Measurements from ENCODE around the gene TRPV3. TPM values are rescaled to one million over a fixed set of nuclear protein-coding genes. Genes with fewer than 3 reads are reported as not detected.

The TRPV3 gene
- total RNA-seq, 1 donor from 2014 or later, result 0.26 TPM

DNA sequence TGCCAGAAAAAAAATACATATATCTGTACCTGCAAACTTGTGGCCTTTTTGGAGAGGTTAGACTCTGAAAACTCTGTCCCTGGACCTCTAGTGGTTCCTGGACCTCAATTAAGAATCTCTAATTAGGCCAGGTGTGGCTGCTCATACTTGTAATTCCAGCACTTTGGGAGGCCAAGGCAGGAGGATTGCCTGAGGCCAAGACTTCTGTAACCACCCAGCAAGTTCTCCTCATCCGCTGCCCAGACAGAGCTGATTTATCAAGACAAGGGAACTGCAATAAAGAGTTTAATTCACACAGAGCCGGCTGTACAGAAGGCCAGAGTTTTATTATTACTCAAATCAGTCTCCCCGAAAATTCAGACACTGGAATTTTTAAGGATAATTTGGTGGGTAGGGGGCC lies 77.6 kb downstream of the TRPV3 start:
- H3K27ac ChIP-seq, result no peak overlapping the region
- no peaks in the 10 kb centered on the region for H3K9me3 ChIP-seq
- DNase-seq (no peak), ATAC-seq (no peak)
- H3K36me3 ChIP-seq, result no peaks in the 10 kb centered on the region
- peaks cover under 1% of the 10 kb centered on the region for H3K4me1 ChIP-seq
- TF ChIP-seq, protein P1, sequence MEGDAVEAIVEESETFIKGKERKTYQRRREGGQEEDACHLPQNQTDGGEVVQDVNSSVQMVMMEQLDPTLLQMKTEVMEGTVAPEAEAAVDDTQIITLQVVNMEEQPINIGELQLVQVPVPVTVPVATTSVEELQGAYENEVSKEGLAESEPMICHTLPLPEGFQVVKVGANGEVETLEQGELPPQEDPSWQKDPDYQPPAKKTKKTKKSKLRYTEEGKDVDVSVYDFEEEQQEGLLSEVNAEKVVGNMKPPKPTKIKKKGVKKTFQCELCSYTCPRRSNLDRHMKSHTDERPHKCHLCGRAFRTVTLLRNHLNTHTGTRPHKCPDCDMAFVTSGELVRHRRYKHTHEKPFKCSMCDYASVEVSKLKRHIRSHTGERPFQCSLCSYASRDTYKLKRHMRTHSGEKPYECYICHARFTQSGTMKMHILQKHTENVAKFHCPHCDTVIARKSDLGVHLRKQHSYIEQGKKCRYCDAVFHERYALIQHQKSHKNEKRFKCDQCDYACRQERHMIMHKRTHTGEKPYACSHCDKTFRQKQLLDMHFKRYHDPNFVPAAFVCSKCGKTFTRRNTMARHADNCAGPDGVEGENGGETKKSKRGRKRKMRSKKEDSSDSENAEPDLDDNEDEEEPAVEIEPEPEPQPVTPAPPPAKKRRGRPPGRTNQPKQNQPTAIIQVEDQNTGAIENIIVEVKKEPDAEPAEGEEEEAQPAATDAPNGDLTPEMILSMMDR (IDR thresholded peaks at IDR 0.05), result no peak
- H3K27me3 ChIP-seq, result no peaks in the 10 kb centered on the region
- intact Hi-C loops (cut with DNase I), result no loop called here
- no peak overlapping the region for H3K4me3 ChIP-seq

- H3K9me3 ChIP-seq, result no peaks in the 10 kb centered on the region
- DNase-seq, result no peak
- no peak for ATAC-seq
- peak within 1 kb of the TSS; percentile 36 for H3K4me3 ChIP-seq
- no peaks in the 10 kb centered on the region for H3K27me3 ChIP-seq
- peak within 1 kb of the TSS; percentile 45 for H3K27ac ChIP-seq
- H3K4me1 ChIP-seq, result peaks cover 12% of the 10 kb centered on the region
- intact Hi-C loops (cut with DNase I), result no loop called here
- TF ChIP-seq, protein P1 (IDR thresholded peaks at IDR 0.05), result no peak
- H3K36me3 ChIP-seq, result no peaks in the 10 kb centered on the region
Observed at GRCh38 chr17:3475812-3476610, 81.6 kb downstream of the TRPV3 start, which contains the start of gene ASPA. Gene ASPA, plus strand, starts transcription at chr17:3475997. Its CDS starts 163 bp downstream, at chr17:3476160.

GRCh38 chr17:3475251-3475685 lies 82.3 kb downstream of the TRPV3 start:
- Histone ChIP-seq H3K27ac (peak overlapping the region; percentile 45), H3K9me3 (no peaks in the 10 kb centered on the region), H3K27me3 (no peaks in the 10 kb centered on the region), H3K4me1 (peaks cover 12% of the 10 kb centered on the region), H3K36me3 (no peaks in the 10 kb centered on the region), H3K4me3 (no peak overlapping the region)
- intact Hi-C loops (cut with DNase I), result no loop called here
- DNase-seq (no peak), ATAC-seq (no peak)
- TF ChIP-seq, protein P1 (IDR thresholded peaks at IDR 0.05), result no peak

- Histone ChIP-seq H3K27me3 (no peaks in the 10 kb centered on the region), H3K36me3 (no peaks in the 10 kb centered on the region), H3K9me3 (no peaks in the 10 kb centered on the region), H3K4me1 (peaks cover 12% of the 10 kb centered on the region), H3K27ac (peak overlapping the region; percentile 45), H3K4me3 (no peak overlapping the region)
- DNase-seq (no peak), ATAC-seq (no peak)
- TF ChIP-seq, protein P1 (IDR thresholded peaks at IDR 0.05), result no peak
- intact Hi-C loops (cut with DNase I), result no loop called here
Observed at GRCh38 chr17:3474212-3474611, 83.4 kb downstream of the TRPV3 start.

DNA sequence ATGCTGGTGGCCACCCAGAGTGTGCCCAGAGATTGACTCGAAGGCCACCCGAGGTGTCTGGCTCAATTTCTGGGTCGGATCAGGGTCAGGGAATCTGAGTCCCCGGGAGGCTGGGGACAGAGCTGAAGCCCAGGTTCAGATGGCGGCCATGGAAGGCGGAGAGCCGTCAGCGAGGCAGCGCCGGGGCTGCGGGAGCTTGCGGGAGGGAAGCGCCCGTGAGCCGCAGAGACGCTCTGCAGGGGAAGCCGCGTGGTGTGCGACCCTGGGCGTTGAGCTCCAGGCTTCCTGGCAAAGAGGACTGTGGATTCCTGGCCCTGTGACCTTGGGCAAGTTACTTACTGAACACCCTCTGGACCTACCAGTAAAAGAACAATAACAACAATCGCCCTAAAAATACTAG lies 85.5 kb downstream of the TRPV3 start:
- TF ChIP-seq, protein P1 (IDR thresholded peaks at IDR 0.05), result no peak
- no peak for DNase-seq

More for the DNA sequence above, 85.5 kb downstream of the TRPV3 start:
- Histone ChIP-seq H3K36me3 (no peaks in the 10 kb centered on the region), H3K4me1 (peaks cover 12% of the 10 kb centered on the region), H3K4me3 (no peak overlapping the region), H3K9me3 (no peaks in the 10 kb centered on the region), H3K27ac (no peak overlapping the region), H3K27me3 (no peaks in the 10 kb centered on the region)
- no peak for ATAC-seq
- intact Hi-C loops (cut with DNase I), result no loop called here

Measured in upper lobe of right lung (tissue), 1 donor.